Smooth muscle cell (in vitro differentiated cells): Measurements from ENCODE around the gene CYP26B1. TPM values are rescaled to one million over a fixed set of nuclear protein-coding genes. Genes with fewer than 3 reads are reported as not detected.

Source experiments
- DNase-seq: peaks from one replicate; lab custom pipeline; 2025; ENCODE audit not compliant: unreplicated experiment; lab: John Stamatoyannopoulos, UW
- H2AFZ ChIP-seq: fragments of 200-600 bp; sonication (generic); 2 replicates; pipeline ENCODE4 v1.6.0; 2016; ENCODE audit warnings: antibody characterized with exemption, low read depth, mild to moderate bottlenecking
- H3F3A ChIP-seq: fragments of 200-600 bp; sonication (generic); 2 replicates; pipeline ENCODE4 v1.6.0; 2017; ENCODE audit warnings: antibody characterized with exemption, low read depth
- H3K27ac ChIP-seq: fragments of 200-600 bp; sonication (generic); 2 replicates; pipeline ENCODE4 v1.5.1; 2016; ENCODE audit warnings: low read depth, mild to moderate bottlenecking
- H3K27me3 ChIP-seq: fragments of 200-600 bp; sonication (generic); 2 replicates; pipeline ENCODE4 v1.6.1; 2016; ENCODE audit warnings: low read depth, mild to moderate bottlenecking
- H3K36me3 ChIP-seq: fragments of 200-600 bp; sonication (generic); 2 replicates; pipeline ENCODE4 v1.5.1; 2016; ENCODE audit warnings: low read depth
- H3K4me1 ChIP-seq: fragments of 200-600 bp; sonication (generic); 2 replicates; pipeline ENCODE4 v1.5.1; 2016; ENCODE audit warnings: low read depth
- H3K4me2 ChIP-seq: fragments of 200-600 bp; sonication (generic); 2 replicates; pipeline ENCODE4 v1.6.0; 2016; ENCODE audit warnings: mild to moderate bottlenecking
- H3K4me3 ChIP-seq: fragments of 200-600 bp; sonication (generic); 2 replicates; pipeline ENCODE4 v1.5.1; 2016; ENCODE audit warnings: mild to moderate bottlenecking
- H3K79me2 ChIP-seq: fragments of 200-600 bp; sonication (generic); 2 replicates; pipeline ENCODE4 v1.6.0; 2016; ENCODE audit warnings: low read depth, mild to moderate bottlenecking
- H3K9ac ChIP-seq: fragments of 200-600 bp; sonication (generic); 2 replicates; pipeline ENCODE4 v1.6.0; 2016; ENCODE audit warnings: low read depth
- H3K9me3 ChIP-seq: fragments of 200-600 bp; sonication (generic); replicated peaks from 2 replicates; pipeline ENCODE4 v1.5.1; 2016; ENCODE audit warnings: low read depth
- H4K20me1 ChIP-seq: fragments of 200-600 bp; sonication (generic); 2 replicates; pipeline ENCODE4 v1.6.0; 2016; ENCODE audit warnings: low read depth
- CTCF ChIP-seq: fragments of 200-600 bp; sonication (generic); IDR thresholded peaks from 2 replicates; pipeline ENCODE4 v1.5.1; 2017; ENCODE audit warnings: borderline replicate concordance, mild to moderate bottlenecking, antibody characterized with exemption; ENCODE audit not compliant: insufficient read depth, poor library complexity, severe bottlenecking
- WGBS: methylation state at CpG from one replicate; pipeline ENCODE4 v1.1.7; 2016; ENCODE audit warnings: low lambda C conversion rate; 5-methylcytosine and 5-hydroxymethylcytosine counted together
- polyA plus RNA-seq: library from polyadenylated mRNA; unstranded; fragments of >200 nt; fragmentation: Nextera tagmentation; extraction: Ambion mirVana; gene quantifications from 2 replicates; pipeline ENCODE4 v1.2.1, GENCODE V29; 2016
- total RNA-seq: library from RNA; depleted of rRNA; stranded (reverse); fragments of >200 nt; gene quantifications from 2 replicates; pipeline ENCODE4 v1.2.3, GENCODE V29; 2014

The CYP26B1 gene
- total and polyA plus RNA-seq, 2 experiments from 2014 or later, result 0.48 to 1.1 TPM

GRCh38 chr2:72165792-72166191, 18.1 kb upstream of the CYP26B1 start:
- WGBS, result 90% methylated on average over 3 of the region's 3 CpGs
- no peak for DNase-seq

GRCh38 chr2:72162574-72162973, 14.9 kb upstream of the CYP26B1 start:
- H3K36me3 ChIP-seq, result no peaks in the 10 kb centered on the region
- no peak overlapping the region for H3K4me2 ChIP-seq

More at GRCh38 chr2:72165792-72166191, 18.1 kb upstream of the CYP26B1 start:
- Histone ChIP-seq H3K4me1 (no peaks in the 10 kb centered on the region), H3K27me3 (peaks cover 12% of the 10 kb centered on the region), H3F3A (no peaks in the 10 kb centered on the region), H3K36me3 (no peaks in the 10 kb centered on the region), H3K4me3 (no peak overlapping the region), H3K27ac (no peak overlapping the region), H3K9me3 (no peaks in the 10 kb centered on the region), H2AFZ (no peak overlapping the region), H3K79me2 (no peaks in the 10 kb centered on the region), H3K9ac (no peak overlapping the region), H4K20me1 (no peaks in the 10 kb centered on the region), H3K4me2 (no peak overlapping the region)
- no peak for TF ChIP-seq CTCF

GRCh38 chr2:72159211-72159993, 11.7 kb upstream of the CYP26B1 start:
- no peak overlapping the region for H3K4me2 ChIP-seq
- no peak overlapping the region for H3K27ac ChIP-seq
- WGBS, result 92% methylated on average over 12 of the region's 12 CpGs
- H3K9ac ChIP-seq, result no peak overlapping the region
- no peaks in the 10 kb centered on the region for H4K20me1 ChIP-seq
- no peaks in the 10 kb centered on the region for H3K4me1 ChIP-seq
- no peak overlapping the region for H3K4me3 ChIP-seq
- no peak for DNase-seq
- H3K36me3 ChIP-seq, result no peaks in the 10 kb centered on the region
- peaks cover 37% of the 10 kb centered on the region for H3K27me3 ChIP-seq
- H3K79me2 ChIP-seq, result no peaks in the 10 kb centered on the region
- H3K9me3 ChIP-seq, result no peaks in the 10 kb centered on the region
- TF ChIP-seq CTCF, result no peak
- no peaks in the 10 kb centered on the region for H3F3A ChIP-seq
- no peak overlapping the region for H2AFZ ChIP-seq

More at GRCh38 chr2:72162574-72162973, 14.9 kb upstream of the CYP26B1 start:
- no peak overlapping the region for H2AFZ ChIP-seq
- TF ChIP-seq CTCF, result no peak
- 93% methylated on average over 5 of the region's 5 CpGs for WGBS
- H4K20me1 ChIP-seq, result no peaks in the 10 kb centered on the region
- H3F3A ChIP-seq, result no peaks in the 10 kb centered on the region
- no peaks in the 10 kb centered on the region for H3K79me2 ChIP-seq
- H3K4me1 ChIP-seq, result no peaks in the 10 kb centered on the region
- no peak overlapping the region for H3K9ac ChIP-seq
- peaks cover 16% of the 10 kb centered on the region for H3K27me3 ChIP-seq
- H3K27ac ChIP-seq, result no peak overlapping the region
- H3K4me3 ChIP-seq, result no peak overlapping the region
- H3K9me3 ChIP-seq, result no peaks in the 10 kb centered on the region
- no peak for DNase-seq
